GM21717 (cell line): Measurements from ENCODE around the gene SLC5A11.
"Not testable (repeated sequence)": the region's sequence is repeated elsewhere in the genome, so short reads cannot be mapped to it uniquely, and the experiment has no call there.

Source experiments
- ATAC-seq: cut with Tn5 transposase; IDR thresholded peaks from one replicate; pipeline ENCODE4 v1.9.1; 2021; ENCODE audit warnings: mild to moderate bottlenecking, moderate library complexity; ENCODE audit not compliant: unreplicated experiment

Gene SLC5A11

DNA sequence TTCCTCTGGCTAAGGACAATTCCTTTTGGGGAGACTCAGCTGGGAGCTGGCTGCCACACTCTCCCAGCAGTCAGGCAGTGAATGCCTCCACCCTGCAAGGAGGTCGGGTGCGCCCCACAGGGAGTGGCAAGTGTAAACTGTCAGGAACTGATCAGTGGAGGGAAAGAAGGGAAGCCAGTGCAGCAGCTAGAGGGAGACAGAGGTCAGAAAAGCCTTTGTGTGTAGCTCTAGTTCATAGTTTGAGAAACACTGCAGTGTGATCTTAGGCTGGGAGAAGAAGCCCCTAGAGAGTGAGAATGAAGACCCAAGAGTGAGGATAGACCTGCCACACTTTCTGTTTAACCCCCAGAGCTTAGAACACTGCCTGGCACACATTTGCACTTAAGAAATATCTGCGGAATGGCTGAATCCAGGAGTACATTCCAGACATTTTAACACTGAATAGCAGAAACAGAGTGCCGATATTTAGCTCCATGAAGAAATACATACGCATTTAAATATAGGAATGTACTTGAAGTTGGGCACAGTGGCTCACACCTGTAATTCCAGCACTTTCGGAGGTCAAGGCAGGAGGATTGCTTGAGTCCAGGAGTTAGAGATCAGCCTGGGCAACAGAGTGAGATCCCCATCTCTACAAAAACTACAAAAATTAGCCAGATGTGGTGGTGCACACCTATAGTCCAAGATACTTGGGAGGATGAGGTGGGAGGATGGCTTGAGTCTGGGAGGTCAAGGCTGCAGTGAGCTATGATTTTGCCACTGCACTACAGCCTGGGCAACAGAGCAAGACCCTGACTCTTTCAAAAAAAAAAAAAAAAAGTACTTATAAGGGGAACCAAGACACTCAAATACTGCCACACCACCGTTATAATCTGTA, 11.1 kb upstream of the SLC5A11 start:
- ATAC-seq = no peak

DNA sequence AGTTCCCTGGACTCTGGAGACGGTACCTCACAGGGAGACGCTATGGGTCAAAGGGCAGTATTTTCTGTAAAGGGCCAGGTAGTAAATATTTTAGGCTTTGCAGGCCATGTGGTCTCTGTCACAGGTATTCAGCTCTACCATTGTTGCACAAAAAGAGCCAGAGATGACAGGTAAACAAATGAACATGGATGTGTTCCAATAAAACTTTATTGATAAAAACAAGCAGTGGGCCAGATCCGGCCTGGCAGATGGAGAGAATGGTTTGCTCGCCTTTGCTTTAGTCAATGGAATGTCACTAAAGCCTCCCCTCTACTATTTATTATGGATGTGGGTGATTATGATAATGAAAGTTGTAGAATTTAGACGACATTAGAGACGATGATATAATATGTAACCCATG, 8.9 kb upstream of the SLC5A11 start:
- ATAC-seq = no peak

DNA sequence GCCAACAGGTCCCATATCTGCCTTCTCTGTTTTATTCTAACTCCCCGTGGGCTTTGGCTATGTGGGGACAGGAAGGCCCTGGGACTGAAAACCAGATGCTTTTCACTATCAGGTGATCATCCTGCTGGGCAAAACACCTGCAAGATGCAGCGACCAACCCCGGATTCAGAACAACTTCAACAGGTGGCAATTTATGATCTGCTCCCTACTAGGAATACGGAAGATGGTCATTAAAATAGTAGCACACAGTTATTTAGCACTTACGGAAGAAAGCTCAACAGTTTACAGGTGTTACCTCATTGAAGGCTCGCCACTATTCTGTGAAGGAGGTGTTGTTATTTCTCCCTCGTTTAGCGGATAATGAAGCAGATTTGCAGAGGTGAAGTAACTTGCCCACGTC, 7.8 kb upstream of the SLC5A11 start:
- no peak for ATAC-seq

DNA sequence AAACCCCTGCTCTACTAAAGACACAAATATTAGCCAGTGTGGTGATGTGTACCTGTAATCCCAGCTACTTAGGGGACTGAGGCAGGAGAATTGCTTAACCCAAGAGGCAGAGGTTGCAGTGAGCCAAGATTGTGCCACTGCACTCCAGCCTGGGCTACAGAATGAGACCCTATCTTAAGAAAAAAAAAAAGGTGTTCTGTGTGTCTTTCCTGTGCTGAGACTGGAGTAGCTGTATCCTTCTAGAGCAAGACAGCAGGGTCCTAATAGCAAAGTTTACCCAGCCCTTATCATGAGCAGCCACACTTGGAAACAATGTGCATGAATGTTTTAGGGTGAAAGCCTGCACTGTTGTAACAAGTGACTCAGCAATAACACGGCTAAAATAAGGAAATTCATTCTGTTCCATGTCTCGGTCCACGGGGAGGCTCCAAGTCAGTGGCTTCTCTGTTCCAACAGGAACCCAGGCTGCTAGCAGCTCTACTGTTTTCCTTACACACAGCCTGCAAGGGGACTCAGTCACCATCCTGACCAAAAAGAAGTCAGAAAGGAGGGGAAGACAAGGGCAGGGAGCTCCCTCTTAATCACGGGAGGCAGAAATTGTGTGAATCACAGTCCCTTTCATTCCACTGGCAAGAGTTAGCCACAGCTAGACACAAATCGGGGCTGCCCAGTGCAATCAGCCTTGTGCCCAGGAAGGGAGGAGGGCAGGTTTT, 7.1 kb upstream of the SLC5A11 start:
- no peak for ATAC-seq

DNA sequence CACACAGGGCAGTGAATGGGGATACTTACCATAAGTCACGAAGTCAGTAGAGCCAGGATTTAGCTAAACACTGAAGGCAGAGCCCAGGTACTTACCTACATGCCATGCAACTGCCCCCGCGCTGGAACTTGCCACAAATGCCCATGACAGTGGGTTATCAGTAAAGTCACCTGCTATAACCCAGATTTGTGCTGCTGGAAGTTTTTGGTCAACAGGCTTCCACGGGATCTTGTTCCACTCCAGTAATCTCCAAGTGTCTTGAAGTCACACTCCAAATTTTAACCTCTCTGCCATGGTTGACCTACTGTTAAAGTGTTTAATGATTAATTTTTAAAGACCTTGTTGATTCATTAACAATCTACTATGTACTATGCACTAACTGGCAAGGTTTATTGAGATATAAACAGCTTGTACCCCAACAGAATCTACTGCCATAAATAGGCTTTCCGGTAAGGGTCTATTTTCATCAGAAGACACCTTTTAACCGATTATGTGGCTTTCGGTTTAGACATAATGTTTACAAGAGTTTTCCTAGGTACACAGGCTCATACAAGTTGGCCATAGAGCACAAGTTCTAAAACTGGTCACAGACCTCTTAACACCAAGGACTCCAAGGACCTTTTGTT, 6.3 kb upstream of the SLC5A11 start:
- no peak for ATAC-seq

DNA sequence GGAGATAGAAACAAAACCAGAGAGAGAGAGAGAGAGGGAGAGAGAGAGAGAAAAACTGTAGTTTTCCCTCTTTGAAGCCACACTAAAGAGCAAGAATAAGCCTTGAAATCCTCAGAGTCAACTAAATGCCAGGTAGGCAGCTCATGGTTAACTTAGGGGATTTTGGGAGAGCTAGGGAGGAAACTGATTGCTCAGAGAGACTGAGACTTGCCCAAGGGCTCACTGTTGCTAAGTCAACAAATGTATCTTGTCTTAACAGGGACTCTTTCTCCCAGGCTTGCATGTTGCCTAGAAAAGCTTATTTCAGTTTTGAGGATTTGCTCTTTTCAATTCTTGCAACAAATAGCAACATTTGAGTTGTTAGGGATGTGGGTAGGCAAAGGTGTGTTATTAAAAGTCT, 4.5 kb upstream of the SLC5A11 start:
- no peak for ATAC-seq

DNA sequence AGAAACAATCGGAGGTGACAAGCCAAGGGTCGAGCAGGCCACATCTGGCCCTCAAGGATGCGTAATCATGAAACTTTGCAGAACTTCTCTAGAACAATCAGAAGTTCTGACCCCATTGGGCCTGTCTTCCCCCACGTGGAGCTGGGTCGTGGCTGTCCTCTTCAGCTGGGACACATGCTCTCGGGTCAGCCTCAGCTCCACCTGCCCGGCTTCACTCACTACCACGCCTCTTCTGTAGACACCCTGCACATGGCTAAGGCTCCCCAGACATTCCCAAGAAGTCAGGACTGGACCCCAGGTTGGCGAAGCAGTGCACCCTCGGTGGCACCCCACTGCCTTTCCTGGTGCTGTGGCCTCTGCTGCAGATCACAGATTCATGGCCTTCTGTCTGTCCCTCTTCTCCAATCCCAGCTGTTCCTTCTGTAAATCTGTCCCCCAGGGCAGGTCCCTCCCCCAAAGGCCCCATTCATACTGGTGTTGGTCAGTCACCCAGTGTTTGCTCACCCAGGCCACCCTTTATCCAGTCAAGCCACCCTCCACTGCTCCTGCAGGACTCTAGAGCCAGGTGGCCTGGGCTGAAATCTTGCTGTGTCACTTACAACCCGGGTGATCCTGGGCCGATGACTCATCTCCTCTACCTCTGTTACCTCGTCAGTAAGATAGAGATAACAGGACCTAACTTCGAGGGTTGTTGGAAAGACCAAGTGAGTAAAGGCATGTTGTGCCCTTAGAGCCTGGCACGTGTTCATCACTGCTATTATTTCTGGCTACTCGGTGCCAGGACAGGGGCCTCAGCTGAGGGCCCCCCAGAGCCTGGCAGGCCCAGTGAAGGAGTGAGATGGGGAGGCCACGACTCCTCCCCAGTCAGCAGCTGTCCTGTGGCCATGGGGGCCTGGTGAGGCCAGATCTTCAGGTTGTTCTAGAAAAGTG, 1.4 kb upstream of the SLC5A11 start:
- ATAC-seq = no peak

DNA sequence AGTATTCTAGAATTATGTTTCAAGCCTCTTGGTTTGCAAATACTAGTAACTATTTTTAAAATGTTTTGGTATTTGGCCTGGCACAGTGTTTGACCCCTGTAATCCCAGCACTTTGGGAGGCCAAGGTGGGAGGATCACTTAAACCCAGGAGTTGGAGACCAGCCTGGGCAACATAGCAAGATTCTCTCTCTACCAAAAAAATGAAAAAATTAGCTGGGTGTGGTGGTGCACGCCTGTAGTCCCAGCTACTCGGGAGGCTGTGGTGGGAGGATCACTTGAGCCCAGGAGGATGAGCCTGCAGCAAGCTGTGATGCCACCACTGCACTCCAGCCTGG, 765 bp upstream of the SLC5A11 start:
- ATAC-seq = not testable (repeated sequence)

DNA sequence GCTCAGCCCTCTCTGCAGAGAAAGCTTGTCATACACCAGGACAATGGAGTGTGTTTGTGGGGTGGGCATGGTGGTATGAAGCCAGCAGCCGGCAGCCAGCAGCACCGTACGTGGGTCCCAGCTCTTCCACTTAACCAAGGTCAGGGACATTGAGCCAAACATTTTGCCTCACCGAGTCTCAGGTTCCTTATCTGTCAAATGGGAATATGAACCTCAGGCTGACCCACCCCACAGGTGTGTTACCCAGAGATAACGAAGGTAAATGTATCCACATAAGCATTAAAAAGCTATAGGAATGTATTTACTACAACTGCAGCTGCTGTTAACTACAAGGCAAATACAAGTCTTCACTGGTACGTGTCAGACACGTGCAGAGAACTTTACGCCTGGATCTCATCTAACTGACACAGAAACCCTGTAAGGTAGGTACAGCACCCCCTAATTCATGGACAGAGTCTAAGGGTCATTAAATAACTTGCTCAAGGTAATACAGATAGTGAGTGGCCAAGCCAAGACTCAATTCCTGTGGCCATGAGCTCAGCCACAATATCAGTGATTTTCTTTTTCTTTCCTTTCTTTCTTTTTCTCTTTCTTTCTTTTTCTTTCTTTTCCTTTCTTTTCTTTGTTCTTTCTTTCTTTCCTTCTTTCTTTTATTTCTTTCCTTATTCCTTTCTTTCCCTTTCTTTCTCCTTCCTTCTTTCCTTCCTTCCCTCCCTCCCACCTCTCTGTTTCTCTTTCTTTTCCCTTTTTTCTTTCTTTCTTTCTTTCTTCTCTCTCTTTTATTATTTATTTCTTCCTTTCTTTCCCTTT, 990 bp downstream of the SLC5A11 start:
- ATAC-seq = no peak

DNA sequence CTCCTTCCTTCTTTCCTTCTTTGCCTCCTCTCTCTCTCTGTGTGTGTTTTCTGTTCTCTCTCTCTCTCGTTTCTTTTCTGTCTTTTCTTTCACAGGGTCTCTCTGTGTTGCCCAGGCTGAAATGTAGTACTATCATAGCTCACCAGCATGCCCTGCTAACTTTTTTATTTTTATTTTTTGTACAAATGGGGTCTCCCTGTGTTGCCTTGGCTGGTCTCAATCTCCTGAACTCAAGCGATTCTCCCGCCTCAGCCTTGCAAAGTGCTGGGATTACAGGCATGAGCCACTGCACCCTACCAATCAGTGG, 1.5 kb downstream of the SLC5A11 start:
- ATAC-seq = no peak

DNA sequence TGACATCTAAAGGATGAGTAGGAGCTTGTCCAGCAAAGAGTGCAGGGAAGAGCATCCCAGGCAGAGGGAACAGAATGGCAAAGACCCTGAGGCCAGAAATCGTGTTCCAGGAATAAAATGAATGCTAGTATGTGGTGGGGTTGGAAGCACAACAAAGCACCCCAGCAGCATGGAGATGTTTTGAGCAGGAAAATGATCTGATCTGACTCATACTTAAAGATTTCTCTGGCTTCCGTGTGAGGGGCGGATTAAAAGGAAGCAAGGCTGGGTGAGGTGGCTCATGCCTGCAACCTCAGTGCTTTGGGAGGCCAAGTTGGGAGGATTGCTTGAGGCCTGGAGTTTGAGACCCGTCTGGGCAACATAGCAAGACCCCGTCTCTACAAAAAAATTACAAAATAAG, 2.3 kb downstream of the SLC5A11 start:
- ATAC-seq = no peak

DNA sequence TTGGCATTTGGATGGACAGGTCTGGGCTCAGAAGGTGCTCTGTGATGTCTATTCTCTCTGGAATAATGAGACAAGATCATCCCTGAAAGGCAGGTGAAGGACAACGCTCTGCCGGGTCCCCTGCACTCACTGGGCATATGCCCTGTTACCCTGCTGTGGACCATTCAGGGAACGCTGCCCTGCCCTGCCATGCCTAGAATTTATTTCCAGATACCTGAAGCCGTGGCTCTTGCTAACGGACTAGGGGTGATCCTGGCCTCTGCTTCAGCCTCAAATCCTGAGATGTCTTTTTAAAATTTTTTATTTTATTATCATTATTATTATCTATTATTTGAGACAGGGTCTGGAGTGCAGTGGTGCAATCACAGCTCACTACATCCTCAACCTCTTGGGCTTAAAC, 3.9 kb downstream of the SLC5A11 start:
- no peak for ATAC-seq

DNA sequence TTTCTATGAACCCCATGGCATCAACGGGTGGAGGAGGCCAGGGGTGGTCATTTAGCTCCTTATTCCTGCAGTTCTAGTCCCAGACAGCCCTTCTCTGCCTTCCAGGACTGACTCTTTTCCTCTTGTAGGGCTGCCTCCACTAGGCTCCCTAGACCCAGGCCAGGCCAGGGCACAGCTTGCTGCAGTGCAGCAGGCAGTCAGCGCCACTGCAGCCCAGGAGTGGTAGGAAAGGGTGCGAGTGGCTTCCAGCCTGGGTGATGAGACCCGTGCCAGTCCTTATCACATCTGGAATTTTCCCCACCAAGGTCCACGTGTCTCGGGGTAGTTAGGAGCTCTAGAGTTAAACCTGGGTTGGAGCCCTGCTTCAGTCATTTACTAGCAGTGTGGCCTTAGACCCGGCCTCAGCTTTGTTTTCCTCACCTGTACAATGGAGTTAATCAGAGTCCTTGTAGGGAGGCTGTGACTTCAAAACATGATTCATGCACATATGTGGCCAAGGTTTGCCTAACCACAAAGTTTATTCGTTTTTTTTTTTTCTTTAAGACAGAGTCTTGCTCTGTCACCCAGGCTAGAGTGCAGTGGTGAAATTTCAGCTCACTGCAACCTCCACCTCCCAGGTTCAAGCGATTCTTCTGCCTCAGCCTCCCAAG, 4.7 kb downstream of the SLC5A11 start:
- ATAC-seq = no peak

DNA sequence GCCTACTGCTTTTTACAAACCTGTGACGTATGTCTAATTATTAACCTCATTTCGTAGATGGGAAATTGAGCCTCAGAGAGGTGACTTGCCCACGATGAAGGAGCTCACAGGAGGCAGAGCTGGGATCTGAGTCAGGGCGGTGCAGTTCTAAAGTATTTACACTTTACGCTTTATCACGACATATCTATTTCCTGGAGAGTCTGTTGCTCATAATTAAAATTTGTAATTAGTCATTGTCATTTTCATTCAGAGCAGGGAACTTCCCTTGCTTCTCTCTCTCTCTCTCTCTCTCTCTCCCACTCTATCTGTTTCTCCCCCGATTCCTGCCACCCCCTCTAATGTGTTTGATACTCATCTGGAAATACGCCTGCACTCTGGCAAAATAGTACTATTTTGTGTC, 5.9 kb downstream of the SLC5A11 start:
- ATAC-seq = no peak

DNA sequence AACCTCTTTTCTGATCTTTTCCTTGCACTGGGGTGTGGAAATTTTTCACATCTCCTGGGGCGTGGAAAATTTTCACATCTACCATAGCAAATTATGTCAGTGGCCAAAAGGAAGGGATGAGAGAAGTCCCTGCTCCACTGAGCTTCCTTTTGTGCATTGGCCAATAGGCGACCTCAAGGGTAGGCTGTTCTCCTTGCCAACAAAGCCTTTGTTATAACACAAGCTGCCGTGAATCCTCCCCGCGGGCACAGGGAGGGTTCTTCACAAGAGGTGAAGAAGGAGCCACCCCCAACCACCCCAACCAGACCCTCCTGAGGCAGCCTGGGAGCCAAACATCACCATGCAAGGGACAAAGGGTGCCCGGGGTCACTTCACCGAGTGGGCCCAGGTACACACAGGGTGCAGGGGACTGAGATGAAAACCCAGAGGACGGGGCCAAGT, 6.5 kb downstream of the SLC5A11 start:
- no peak for ATAC-seq

DNA sequence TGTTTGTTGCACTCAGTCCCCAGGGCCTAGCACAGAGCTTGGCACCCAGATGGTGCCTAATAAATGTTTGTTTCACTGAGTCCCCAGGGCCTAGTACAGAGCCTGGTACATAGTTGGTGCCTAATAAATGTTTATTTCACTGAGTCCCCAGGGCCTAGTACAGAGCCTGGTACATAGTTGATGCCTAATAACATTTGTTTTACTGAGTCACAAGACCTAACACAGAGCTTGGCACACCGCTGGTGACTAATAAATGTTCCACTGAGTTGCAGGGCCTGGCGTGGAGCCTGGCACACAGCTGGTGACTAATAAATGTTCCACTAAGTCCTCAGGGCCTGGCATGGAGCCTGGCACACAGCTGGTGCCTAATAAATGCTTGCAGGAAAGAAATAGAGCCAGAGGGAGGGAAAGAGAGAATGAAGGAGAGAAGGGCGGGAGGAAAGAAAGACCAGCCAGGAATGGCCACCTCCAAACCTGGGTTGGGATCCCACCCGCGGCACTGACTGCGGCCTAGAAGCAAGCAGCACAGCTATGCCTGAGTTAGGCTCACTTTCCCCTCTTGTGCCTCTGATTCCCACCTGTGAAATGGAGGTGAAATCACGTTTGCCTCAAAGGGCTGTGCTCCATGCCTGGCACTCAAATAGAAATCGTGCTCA, 7.5 kb downstream of the SLC5A11 start:
- ATAC-seq = no peak

DNA sequence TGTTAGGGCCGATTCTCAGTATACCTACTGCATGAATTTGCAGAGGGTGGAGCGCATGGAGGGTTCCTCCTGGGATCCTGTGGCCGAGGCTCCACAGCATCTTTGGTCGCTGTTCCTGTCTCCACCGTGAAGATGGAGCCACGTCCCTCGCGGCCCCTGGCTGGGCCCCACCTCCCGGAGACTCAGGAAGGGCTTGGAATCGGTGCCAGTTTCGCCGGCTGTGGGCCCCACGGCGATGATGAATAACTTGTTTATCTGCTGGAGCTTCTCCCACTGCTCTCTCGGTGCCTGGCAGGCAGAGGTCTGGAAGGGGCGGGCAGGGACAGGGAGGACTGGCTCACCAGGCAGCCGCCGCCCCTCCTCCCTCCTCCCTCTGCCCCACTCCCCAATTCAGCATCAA, 8.1 kb downstream of the SLC5A11 start:
- no peak for ATAC-seq

DNA sequence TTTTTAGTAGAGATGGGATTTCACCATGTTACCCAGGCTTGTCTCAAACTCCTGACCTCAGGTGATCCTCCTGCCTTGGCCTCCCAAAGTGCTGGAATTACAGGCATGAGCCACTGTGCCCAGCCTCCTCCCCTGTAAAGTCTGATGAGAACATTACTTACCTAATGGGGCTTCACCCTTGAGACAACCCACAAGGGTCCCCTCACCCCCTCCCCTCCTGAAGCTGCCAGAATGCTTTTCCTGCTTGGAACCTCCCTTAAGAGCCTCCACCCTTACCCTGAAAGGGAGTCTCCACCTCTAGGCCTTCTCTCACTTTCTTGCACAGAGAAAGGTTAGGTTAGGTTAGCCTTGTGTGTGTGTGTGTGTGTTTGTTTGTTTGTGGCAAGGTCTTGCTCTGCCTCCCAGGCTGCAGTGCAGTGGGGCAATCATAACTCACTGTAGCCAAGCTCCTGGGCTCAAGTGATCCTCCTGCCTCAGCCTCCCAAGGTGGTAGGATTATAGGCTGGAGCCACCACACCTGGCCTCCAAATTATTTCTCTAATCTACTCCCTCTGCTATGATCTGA, 8.9 kb downstream of the SLC5A11 start:
- no peak for ATAC-seq

DNA sequence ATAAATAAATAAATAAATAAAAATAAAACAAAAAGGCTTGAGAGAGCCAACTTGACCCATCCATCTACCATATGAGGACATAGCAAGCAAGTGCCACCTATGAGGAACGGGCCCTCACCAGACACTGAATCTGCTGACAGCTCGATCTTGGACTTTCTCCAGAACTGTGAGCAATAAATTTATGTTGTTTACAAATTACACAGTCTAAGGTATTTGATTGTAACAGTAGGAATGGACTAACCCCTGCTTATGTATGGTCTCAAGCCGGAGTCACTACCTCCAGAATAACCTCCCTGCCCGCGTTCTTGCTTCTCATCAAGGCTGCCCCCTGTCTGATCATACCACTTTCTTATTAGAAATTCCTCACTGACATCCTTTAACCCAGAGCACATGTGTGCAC, 9.9 kb downstream of the SLC5A11 start:
- no peak for ATAC-seq
